Neural cell (in vitro differentiated cells): ENCODE data around the gene SPATS2. TPM values are rescaled to one million over a fixed set of nuclear protein-coding genes. Genes with fewer than 3 reads are reported as not detected.

ENCODE experiments used
- H2AFZ ChIP-seq: fragments of 200-600, 300-800 bp; sonication (generic), shearing (Covaris generic); 2 replicates; pipeline ENCODE4 v1.6.0; 2014; ENCODE audit warnings: low read depth, mild to moderate bottlenecking, antibody characterized with exemption, low read length, moderate library complexity
- H3F3A ChIP-seq: fragments of 200-600 bp; shearing (Covaris generic); 2 replicates; pipeline ENCODE4 v1.6.1; 2016; ENCODE audit warnings: mild to moderate bottlenecking, moderate library complexity, mixed read lengths, antibody characterized with exemption, low read length; ENCODE audit not compliant: insufficient read depth, poor library complexity, severe bottlenecking
- H3K27ac ChIP-seq: fragments of 200-600, 300-800 bp; sonication (generic), shearing (Covaris generic); 2 replicates; pipeline ENCODE4 v1.5.1; 2014; ENCODE audit warnings: mild to moderate bottlenecking, low read length, moderate library complexity
- H3K27me3 ChIP-seq: fragments of 300-800, 200-600 bp; sonication (generic), shearing (Covaris generic); 2 replicates; pipeline ENCODE4 v1.6.0; 2014; ENCODE audit warnings: mild to moderate bottlenecking, low read depth, low read length, moderate library complexity; ENCODE audit not compliant: insufficient read depth
- H3K36me3 ChIP-seq: fragments of 300-800, 200-600 bp; sonication (generic), shearing (Covaris generic); 2 replicates; pipeline ENCODE4 v1.5.1; 2014; ENCODE audit warnings: mild to moderate bottlenecking, antibody characterized with exemption, low read length, moderate library complexity; ENCODE audit not compliant: insufficient read depth
- H3K4me2 ChIP-seq: fragments of 300-800, 200-600 bp; sonication (generic), shearing (Covaris generic); 2 replicates; pipeline ENCODE4 v1.6.0; 2014; ENCODE audit warnings: mild to moderate bottlenecking, low read length
- H3K4me3 ChIP-seq: fragments of 300-800, 200-600 bp; sonication (generic), shearing (Covaris generic); 2 replicates; pipeline ENCODE4 v1.5.1; 2014; ENCODE audit warnings: mild to moderate bottlenecking, low read length, moderate library complexity
- H3K79me2 ChIP-seq: fragments of 200-600 bp; shearing (Covaris generic); replicated peaks from 2 replicates; pipeline ENCODE4 v1.6.0; 2014; ENCODE audit warnings: mild to moderate bottlenecking, low read length, moderate library complexity; ENCODE audit not compliant: insufficient read depth
- H3K9ac ChIP-seq: fragments of 300-800, 200-600 bp; sonication (generic), shearing (Covaris generic); 2 replicates; pipeline ENCODE4 v1.6.1; 2016; ENCODE audit warnings: mild to moderate bottlenecking, low read length, mixed read lengths
- H3K9me2 ChIP-seq: fragments of 200-600 bp; shearing (Covaris generic); 2 replicates; pipeline ENCODE4 v1.6.1; 2016; ENCODE audit warnings: mild to moderate bottlenecking, low read length, mixed read lengths; ENCODE audit not compliant: insufficient read depth
- H3K9me3 ChIP-seq: fragments of 200-600, 300-800 bp; sonication (generic), shearing (Covaris generic); 2 replicates; pipeline ENCODE4 v1.6.1; 2016; ENCODE audit warnings: mild to moderate bottlenecking, mixed run types, low read length, moderate library complexity, mixed read lengths
- H4K20me1 ChIP-seq: fragments of 200-600 bp; shearing (Covaris generic); 2 replicates; pipeline ENCODE4 v1.6.1; 2016; ENCODE audit warnings: mild to moderate bottlenecking, mixed run types; ENCODE audit not compliant: insufficient read depth
- EP300 ChIP-seq: fragments of 450-650 bp; conservative IDR thresholded peaks from 2 replicates; pipeline ENCODE4 v1.6.1; 2014; ENCODE audit warnings: antibody characterized with exemption, mild to moderate bottlenecking, moderate library complexity; ENCODE audit not compliant: poor library complexity, severe bottlenecking
- EZH2 ChIP-seq: fragments of 200-600, 300-800 bp; shearing (Covaris generic), sonication (generic); IDR thresholded peaks from 2 replicates; pipeline ENCODE4 v1.6.1; 2014; ENCODE audit warnings: antibody characterized with exemption, low read length, borderline replicate concordance, mild to moderate bottlenecking; ENCODE audit not compliant: insufficient read depth, poor library complexity, severe bottlenecking
- MXI1 ChIP-seq: fragments of 450-650 bp; conservative IDR thresholded peaks from 2 replicates; pipeline ENCODE4 v1.6.1; 2014; ENCODE audit warnings: antibody characterized with exemption, mild to moderate bottlenecking; ENCODE audit not compliant: poor library complexity, severe bottlenecking
- POLR2AphosphoS5 ChIP-seq: IDR thresholded peaks from 2 replicates; pipeline ENCODE4 v1.6.1; 2012
- RAD21 ChIP-seq: fragments of 450-650 bp; conservative IDR thresholded peaks from 2 replicates; pipeline ENCODE4 v1.6.1; 2014; ENCODE audit warnings: antibody characterized with exemption, mild to moderate bottlenecking, moderate library complexity
- SMC3 ChIP-seq: fragments of 450-650 bp; conservative IDR thresholded peaks from 2 replicates; pipeline ENCODE4 v1.6.1; 2014; ENCODE audit warnings: antibody characterized with exemption, mild to moderate bottlenecking, moderate library complexity; ENCODE audit not compliant: poor library complexity
- TAF1 ChIP-seq: IDR thresholded peaks from 2 replicates; pipeline ENCODE4 v1.6.1; 2012; ENCODE audit warnings: low read depth
- polyA plus RNA-seq: library from polyadenylated mRNA; depleted of rRNA; stranded (reverse); fragments of >200 nt; gene quantifications from 2 replicates; pipeline ENCODE4 v1.2.3, GENCODE V29; 2014
- TF ChIP-seq, protein P1 (sequence below): fragments of 450-650 bp; IDR thresholded peaks from 2 replicates; pipeline ENCODE4 v1.5.1; 2014; ENCODE audit warnings: antibody characterized with exemption, mild to moderate bottlenecking, moderate library complexity; ENCODE audit not compliant: poor library complexity, severe bottlenecking
- TF ChIP-seq, protein P2 (sequence below): IDR thresholded peaks from 2 replicates; pipeline ENCODE4 v1.6.1; 2012; ENCODE audit warnings: borderline replicate concordance

Gene SPATS2
- polyA plus RNA-seq, 1 donor from 2014 or later: 58.4 TPM

DNA sequence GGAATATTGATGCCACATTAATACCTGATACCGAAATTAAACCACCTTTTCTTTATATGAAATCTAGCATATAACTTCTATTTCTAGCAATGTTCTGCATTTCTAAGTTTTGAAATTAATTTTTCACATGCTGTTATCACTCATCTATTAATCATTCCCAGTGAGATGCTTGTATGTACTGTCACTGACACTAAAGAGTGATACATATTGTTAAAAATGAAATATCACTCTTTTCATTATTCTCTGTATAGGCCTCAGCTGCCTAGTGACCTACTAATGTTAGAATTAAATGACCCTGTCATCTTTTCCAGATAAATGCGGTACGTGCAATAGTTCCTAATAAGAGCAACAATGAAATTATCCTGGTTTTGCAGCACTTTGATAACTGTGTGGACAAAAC is 121.9 kb downstream of the SPATS2 start:
- no peaks in the 10 kb centered on the region for H3K36me3 ChIP-seq

DNA sequence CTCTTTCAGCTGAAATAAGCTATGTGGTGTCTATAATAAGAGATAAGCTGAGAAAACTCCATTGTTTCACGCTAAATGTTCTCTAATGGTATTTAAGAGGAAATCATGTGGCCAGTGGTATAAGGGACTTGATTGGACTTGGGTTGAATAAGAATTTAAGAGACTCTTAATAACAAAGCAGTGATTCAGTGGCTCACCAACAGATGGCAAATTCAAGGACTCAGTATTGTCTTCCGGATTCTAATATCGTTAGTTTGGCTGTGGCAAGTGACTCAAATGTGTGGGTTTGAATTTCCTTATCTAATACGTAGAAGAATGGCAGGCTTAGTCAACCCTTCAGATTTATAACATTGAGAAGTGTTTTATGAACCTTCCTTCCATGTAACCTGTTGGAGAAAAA is 122.5 kb downstream of the SPATS2 start:
- no peaks in the 10 kb centered on the region for H3F3A ChIP-seq
- no peak overlapping the region for H3K27ac ChIP-seq
- no peaks in the 10 kb centered on the region for H3K36me3 ChIP-seq
- H3K27me3 ChIP-seq: no peaks in the 10 kb centered on the region
- TF ChIP-seq EZH2 (no peak), SMC3 (no peak), EP300 (no peak), TAF1 (no peak), MXI1 (no peak)
- H3K9ac ChIP-seq: no peak overlapping the region
- H3K9me2 ChIP-seq: no peaks in the 10 kb centered on the region
- no peaks in the 10 kb centered on the region for H3K9me3 ChIP-seq
- H3K4me2 ChIP-seq: no peak overlapping the region
- H3K4me3 ChIP-seq: no peak overlapping the region
- no peaks in the 10 kb centered on the region for H3K79me2 ChIP-seq
- no peak overlapping the region for H2AFZ ChIP-seq
- no peaks in the 10 kb centered on the region for H4K20me1 ChIP-seq

More for the DNA sequence above, 121.9 kb downstream of the SPATS2 start:
- Histone ChIP-seq H3K4me3 (no peak overlapping the region), H3F3A (no peaks in the 10 kb centered on the region), H4K20me1 (no peaks in the 10 kb centered on the region), H3K27me3 (no peaks in the 10 kb centered on the region), H3K9me3 (no peaks in the 10 kb centered on the region), H3K79me2 (no peaks in the 10 kb centered on the region), H2AFZ (no peak overlapping the region), H3K4me2 (no peak overlapping the region), H3K27ac (no peak overlapping the region), H3K9me2 (no peaks in the 10 kb centered on the region), H3K9ac (no peak overlapping the region)
- no peak for TF ChIP-seq TAF1
- TF ChIP-seq, protein P1, sequence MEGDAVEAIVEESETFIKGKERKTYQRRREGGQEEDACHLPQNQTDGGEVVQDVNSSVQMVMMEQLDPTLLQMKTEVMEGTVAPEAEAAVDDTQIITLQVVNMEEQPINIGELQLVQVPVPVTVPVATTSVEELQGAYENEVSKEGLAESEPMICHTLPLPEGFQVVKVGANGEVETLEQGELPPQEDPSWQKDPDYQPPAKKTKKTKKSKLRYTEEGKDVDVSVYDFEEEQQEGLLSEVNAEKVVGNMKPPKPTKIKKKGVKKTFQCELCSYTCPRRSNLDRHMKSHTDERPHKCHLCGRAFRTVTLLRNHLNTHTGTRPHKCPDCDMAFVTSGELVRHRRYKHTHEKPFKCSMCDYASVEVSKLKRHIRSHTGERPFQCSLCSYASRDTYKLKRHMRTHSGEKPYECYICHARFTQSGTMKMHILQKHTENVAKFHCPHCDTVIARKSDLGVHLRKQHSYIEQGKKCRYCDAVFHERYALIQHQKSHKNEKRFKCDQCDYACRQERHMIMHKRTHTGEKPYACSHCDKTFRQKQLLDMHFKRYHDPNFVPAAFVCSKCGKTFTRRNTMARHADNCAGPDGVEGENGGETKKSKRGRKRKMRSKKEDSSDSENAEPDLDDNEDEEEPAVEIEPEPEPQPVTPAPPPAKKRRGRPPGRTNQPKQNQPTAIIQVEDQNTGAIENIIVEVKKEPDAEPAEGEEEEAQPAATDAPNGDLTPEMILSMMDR: no peak
- no peak for TF ChIP-seq SMC3
- no peak for TF ChIP-seq RAD21
- TF ChIP-seq MXI1: no peak
- TF ChIP-seq POLR2AphosphoS5: no peak
- no peak for TF ChIP-seq EP300
- TF ChIP-seq, protein P2, sequence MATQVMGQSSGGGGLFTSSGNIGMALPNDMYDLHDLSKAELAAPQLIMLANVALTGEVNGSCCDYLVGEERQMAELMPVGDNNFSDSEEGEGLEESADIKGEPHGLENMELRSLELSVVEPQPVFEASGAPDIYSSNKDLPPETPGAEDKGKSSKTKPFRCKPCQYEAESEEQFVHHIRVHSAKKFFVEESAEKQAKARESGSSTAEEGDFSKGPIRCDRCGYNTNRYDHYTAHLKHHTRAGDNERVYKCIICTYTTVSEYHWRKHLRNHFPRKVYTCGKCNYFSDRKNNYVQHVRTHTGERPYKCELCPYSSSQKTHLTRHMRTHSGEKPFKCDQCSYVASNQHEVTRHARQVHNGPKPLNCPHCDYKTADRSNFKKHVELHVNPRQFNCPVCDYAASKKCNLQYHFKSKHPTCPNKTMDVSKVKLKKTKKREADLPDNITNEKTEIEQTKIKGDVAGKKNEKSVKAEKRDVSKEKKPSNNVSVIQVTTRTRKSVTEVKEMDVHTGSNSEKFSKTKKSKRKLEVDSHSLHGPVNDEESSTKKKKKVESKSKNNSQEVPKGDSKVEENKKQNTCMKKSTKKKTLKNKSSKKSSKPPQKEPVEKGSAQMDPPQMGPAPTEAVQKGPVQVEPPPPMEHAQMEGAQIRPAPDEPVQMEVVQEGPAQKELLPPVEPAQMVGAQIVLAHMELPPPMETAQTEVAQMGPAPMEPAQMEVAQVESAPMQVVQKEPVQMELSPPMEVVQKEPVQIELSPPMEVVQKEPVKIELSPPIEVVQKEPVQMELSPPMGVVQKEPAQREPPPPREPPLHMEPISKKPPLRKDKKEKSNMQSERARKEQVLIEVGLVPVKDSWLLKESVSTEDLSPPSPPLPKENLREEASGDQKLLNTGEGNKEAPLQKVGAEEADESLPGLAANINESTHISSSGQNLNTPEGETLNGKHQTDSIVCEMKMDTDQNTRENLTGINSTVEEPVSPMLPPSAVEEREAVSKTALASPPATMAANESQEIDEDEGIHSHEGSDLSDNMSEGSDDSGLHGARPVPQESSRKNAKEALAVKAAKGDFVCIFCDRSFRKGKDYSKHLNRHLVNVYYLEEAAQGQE: no peak
- no peak for TF ChIP-seq EZH2

DNA sequence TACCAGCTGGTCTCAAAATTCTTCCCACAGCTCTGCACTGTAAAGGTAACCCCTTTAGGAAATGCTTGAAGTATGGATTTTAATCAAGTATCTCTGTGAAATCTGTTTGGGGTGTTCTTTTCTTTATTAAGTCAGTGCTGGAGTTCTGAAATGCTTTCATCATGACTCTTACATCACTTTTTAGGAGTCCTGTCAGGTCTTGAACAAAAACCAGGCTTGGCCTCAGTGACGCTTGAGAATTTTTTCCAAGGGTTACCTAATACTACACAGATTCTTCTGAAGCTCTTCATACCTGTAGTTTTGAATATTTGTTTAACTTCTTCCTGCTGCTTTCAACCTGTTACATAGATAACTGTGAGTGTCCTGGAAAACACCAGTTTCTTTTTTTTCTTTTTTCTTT is 124.6 kb downstream of the SPATS2 start:
- no peaks in the 10 kb centered on the region for H3F3A ChIP-seq
- no peaks in the 10 kb centered on the region for H3K9me2 ChIP-seq
- no peak overlapping the region for H3K4me3 ChIP-seq
- no peak overlapping the region for H3K27ac ChIP-seq
- H3K9ac ChIP-seq: no peak overlapping the region
- H3K9me3 ChIP-seq: no peaks in the 10 kb centered on the region
- H3K36me3 ChIP-seq: no peaks in the 10 kb centered on the region
- no peak for TF ChIP-seq EZH2
- no peak for TF ChIP-seq SMC3
- TF ChIP-seq POLR2AphosphoS5: no peak
- no peak for TF ChIP-seq RAD21
- no peak for TF ChIP-seq MXI1
- no peak for TF ChIP-seq EP300
- TF ChIP-seq TAF1: no peak
- TF ChIP-seq, protein P2: no peak
- TF ChIP-seq, protein P1: no peak
- no peaks in the 10 kb centered on the region for H4K20me1 ChIP-seq
- H3K4me2 ChIP-seq: no peak overlapping the region
- no peak overlapping the region for H2AFZ ChIP-seq
- H3K79me2 ChIP-seq: no peaks in the 10 kb centered on the region
- no peaks in the 10 kb centered on the region for H3K27me3 ChIP-seq
